ENCODE measurements around the gene HMGN3.

Gene HMGN3

GRCh38 chr6:79223611-79224404 is 10.7 kb downstream of the HMGN3 start:
- Mint-ChIP-seq H3K9me3 (ENCODE audit: low read depth) (no peaks in the 10 kb centered on the region), H3K27ac (no peak overlapping the region), H3K36me3 (peaks cover 11% of the 10 kb centered on the region), H3K4me1 (ENCODE audit: low read depth) (peaks cover 9% of the 10 kb centered on the region), H3K27me3 (no peaks in the 10 kb centered on the region), H3K4me3 (no peak overlapping the region)

GRCh38 chr6:79215213-79215824 is 19.2 kb downstream of the HMGN3 start:
- H3K36me3 Mint-ChIP-seq = peaks cover 22% of the 10 kb centered on the region
- H3K27me3 Mint-ChIP-seq = no peaks in the 10 kb centered on the region
- H3K4me3 Mint-ChIP-seq = no peak overlapping the region
- no peaks in the 10 kb centered on the region for H3K9me3 Mint-ChIP-seq (ENCODE audit: low read depth)
- no peaks in the 10 kb centered on the region for H3K4me1 Mint-ChIP-seq (ENCODE audit: low read depth)
- no peak overlapping the region for H3K27ac Mint-ChIP-seq

GRCh38 chr6:79212859-79213258 is 21.6 kb downstream of the HMGN3 start:
- H3K4me1 Mint-ChIP-seq (ENCODE audit: low read depth) = no peaks in the 10 kb centered on the region
- H3K9me3 Mint-ChIP-seq (ENCODE audit: low read depth) = no peaks in the 10 kb centered on the region
- H3K27ac Mint-ChIP-seq = no peak overlapping the region
- no peak overlapping the region for H3K4me3 Mint-ChIP-seq
- H3K27me3 Mint-ChIP-seq = no peaks in the 10 kb centered on the region
- peaks cover 16% of the 10 kb centered on the region for H3K36me3 Mint-ChIP-seq

GRCh38 chr6:79208816-79209215 is 25.7 kb downstream of the HMGN3 start:
- Mint-ChIP-seq H3K9me3 (ENCODE audit: low read depth) (no peaks in the 10 kb centered on the region), H3K27ac (no peak overlapping the region), H3K4me1 (ENCODE audit: low read depth) (no peaks in the 10 kb centered on the region), H3K36me3 (peaks cover 19% of the 10 kb centered on the region), H3K4me3 (no peak overlapping the region), H3K27me3 (no peaks in the 10 kb centered on the region)

GRCh38 chr6:79203753-79204253 is 30.7 kb downstream of the HMGN3 start:
- Mint-ChIP-seq H3K9me3 (ENCODE audit: low read depth) (no peaks in the 10 kb centered on the region), H3K27me3 (no peaks in the 10 kb centered on the region), H3K36me3 (peaks cover 26% of the 10 kb centered on the region), H3K4me1 (ENCODE audit: low read depth) (no peaks in the 10 kb centered on the region), H3K27ac (no peak overlapping the region), H3K4me3 (no peak overlapping the region)

GRCh38 chr6:79202556-79202955 is 31.9 kb downstream of the HMGN3 start:
- no peak overlapping the region for H3K4me3 Mint-ChIP-seq
- no peaks in the 10 kb centered on the region for H3K27me3 Mint-ChIP-seq
- H3K27ac Mint-ChIP-seq = no peak overlapping the region
- H3K9me3 Mint-ChIP-seq (ENCODE audit: low read depth) = no peaks in the 10 kb centered on the region
- peaks cover 26% of the 10 kb centered on the region for H3K36me3 Mint-ChIP-seq
- H3K4me1 Mint-ChIP-seq (ENCODE audit: low read depth) = no peaks in the 10 kb centered on the region

- Mint-ChIP-seq H3K9me3 (ENCODE audit: low read depth) (no peaks in the 10 kb centered on the region), H3K36me3 (peaks cover 21% of the 10 kb centered on the region), H3K4me1 (ENCODE audit: low read depth) (no peaks in the 10 kb centered on the region), H3K27ac (no peak overlapping the region), H3K4me3 (no peak overlapping the region), H3K27me3 (no peaks in the 10 kb centered on the region)
Observed at GRCh38 chr6:79201983-79202382, 32.5 kb downstream of the HMGN3 start.

- H3K4me1 Mint-ChIP-seq (ENCODE audit: low read depth) = no peaks in the 10 kb centered on the region
- H3K9me3 Mint-ChIP-seq (ENCODE audit: low read depth) = no peaks in the 10 kb centered on the region
- peaks cover 17% of the 10 kb centered on the region for H3K36me3 Mint-ChIP-seq
- H3K27me3 Mint-ChIP-seq = no peaks in the 10 kb centered on the region
- H3K27ac Mint-ChIP-seq = no peak overlapping the region
- no peak overlapping the region for H3K4me3 Mint-ChIP-seq
Observed at GRCh38 chr6:79201143-79201542, 33.3 kb downstream of the HMGN3 start.

- peaks cover 4% of the 10 kb centered on the region for H3K9me3 Mint-ChIP-seq (ENCODE audit: low read depth)
- H3K27ac Mint-ChIP-seq = no peak overlapping the region
- no peak overlapping the region for H3K4me3 Mint-ChIP-seq
- no peaks in the 10 kb centered on the region for H3K27me3 Mint-ChIP-seq
- H3K4me1 Mint-ChIP-seq (ENCODE audit: low read depth) = no peaks in the 10 kb centered on the region
- peaks cover 25% of the 10 kb centered on the region for H3K36me3 Mint-ChIP-seq
Observed at GRCh38 chr6:79196912-79197311, 37.6 kb downstream of the HMGN3 start.

- Mint-ChIP-seq H3K27me3 (no peaks in the 10 kb centered on the region), H3K9me3 (ENCODE audit: low read depth) (peaks cover 7% of the 10 kb centered on the region), H3K4me3 (no peak overlapping the region), H3K27ac (no peak overlapping the region), H3K36me3 (peaks cover 27% of the 10 kb centered on the region), H3K4me1 (ENCODE audit: low read depth) (no peaks in the 10 kb centered on the region)
Observed at GRCh38 chr6:79193971-79194370, 40.5 kb downstream of the HMGN3 start.

GRCh38 chr6:79189760-79190350 is 44.6 kb downstream of the HMGN3 start:
- Mint-ChIP-seq H3K36me3 (peaks cover 27% of the 10 kb centered on the region), H3K27me3 (peaks cover 4% of the 10 kb centered on the region), H3K4me3 (no peak overlapping the region), H3K27ac (no peak overlapping the region), H3K9me3 (ENCODE audit: low read depth) (peaks cover 7% of the 10 kb centered on the region), H3K4me1 (ENCODE audit: low read depth) (no peaks in the 10 kb centered on the region)

GRCh38 chr6:79188885-79189480 is 45.5 kb downstream of the HMGN3 start:
- Mint-ChIP-seq H3K4me3 (no peak overlapping the region), H3K4me1 (ENCODE audit: low read depth) (no peaks in the 10 kb centered on the region), H3K27me3 (peaks cover 4% of the 10 kb centered on the region), H3K27ac (no peak overlapping the region), H3K36me3 (peaks cover 22% of the 10 kb centered on the region), H3K9me3 (ENCODE audit: low read depth) (peaks cover 7% of the 10 kb centered on the region)

GRCh38 chr6:79188107-79188506 is 46.4 kb downstream of the HMGN3 start:
- H3K36me3 Mint-ChIP-seq = peaks cover 17% of the 10 kb centered on the region
- peaks cover 5% of the 10 kb centered on the region for H3K9me3 Mint-ChIP-seq (ENCODE audit: low read depth)
- H3K4me1 Mint-ChIP-seq (ENCODE audit: low read depth) = no peaks in the 10 kb centered on the region
- no peak overlapping the region for H3K4me3 Mint-ChIP-seq
- H3K27ac Mint-ChIP-seq = no peak overlapping the region
- H3K27me3 Mint-ChIP-seq = peaks cover 4% of the 10 kb centered on the region

GRCh38 chr6:79186564-79186963 is 47.9 kb downstream of the HMGN3 start:
- Mint-ChIP-seq H3K27ac (no peak overlapping the region), H3K27me3 (peaks cover 4% of the 10 kb centered on the region), H3K4me3 (no peak overlapping the region), H3K4me1 (ENCODE audit: low read depth) (no peaks in the 10 kb centered on the region), H3K9me3 (ENCODE audit: low read depth) (peaks cover 3% of the 10 kb centered on the region), H3K36me3 (peaks cover 7% of the 10 kb centered on the region)

GRCh38 chr6:79184641-79185040 is 49.8 kb downstream of the HMGN3 start:
- H3K27ac Mint-ChIP-seq = no peak overlapping the region
- H3K4me3 Mint-ChIP-seq = no peak overlapping the region
- no peaks in the 10 kb centered on the region for H3K4me1 Mint-ChIP-seq (ENCODE audit: low read depth)
- no peaks in the 10 kb centered on the region for H3K36me3 Mint-ChIP-seq
- H3K27me3 Mint-ChIP-seq = peaks cover 4% of the 10 kb centered on the region
- H3K9me3 Mint-ChIP-seq (ENCODE audit: low read depth) = no peaks in the 10 kb centered on the region
